IMR-90 (cell line): Measurements from ENCODE around the gene PRAC2. TPM values are rescaled to one million over a fixed set of nuclear protein-coding genes. Genes with fewer than 3 reads are reported as not detected.

Experiments used
- ATAC-seq: fragments of 200-7000 bp; cut with Tn5 transposase; 2 replicates; pipeline ENCODE4 v1.9.1; 2020; ENCODE audit warnings: low read depth, mild to moderate bottlenecking, moderate library complexity
- BruUV-seq: library from RNA; stranded (reverse); fragments of 400-500 nt; replicated peaks from 2 replicates; lab custom pipeline; 2021; lab: Mats Ljungman, UMichigan
- CTCF ChIA-PET: fragments of 300-600 bp; formaldehyde crosslinking; extraction: SDS; loops from one replicate; lab custom pipeline; 2021; ENCODE audit warnings: antibody characterized with exemption; lab: Yijun Ruan, JAX
- POLR2A ChIA-PET: fragments of 300-600 bp; sonication (Branson Sonifier 250); formaldehyde crosslinking; loops from one replicate; lab custom pipeline; 2022; ENCODE audit warnings: antibody characterized with exemption; ENCODE audit not compliant: unreplicated experiment; lab: Charles Lee
- DNase-seq: peaks from one replicate; pipeline ENCODE4 v3.0.0; 2013
- H2AFZ ChIP-seq: replicated peaks from 2 replicates; pipeline ENCODE3; 2013; ENCODE audit warnings: low read length, mild to moderate bottlenecking; ENCODE audit not compliant: poor library complexity
- H2AK5ac ChIP-seq: 2 replicates; pipeline ENCODE4 v1.6.1; 2013; ENCODE audit warnings: low read depth, low read length, inconsistent platforms
- H2AK9ac ChIP-seq: replicated peaks from 2 replicates; pipeline ENCODE3; 2013; ENCODE audit warnings: mild to moderate bottlenecking, low read depth, low read length, moderate library complexity; ENCODE audit not compliant: poor library complexity
- H2BK120ac ChIP-seq: 2 replicates; pipeline ENCODE4 v1.6.1; 2013; ENCODE audit warnings: low read depth, low read length, inconsistent platforms
- H2BK15ac ChIP-seq: 3 replicates; pipeline ENCODE4 v1.6.1; 2013; ENCODE audit warnings: low read depth, low read length, inconsistent platforms
- H2BK20ac ChIP-seq: 2 replicates; pipeline ENCODE4 v1.6.1; 2013; ENCODE audit warnings: low read depth, mild to moderate bottlenecking, inconsistent platforms, low read length, moderate library complexity
- H2BK5ac ChIP-seq: 2 replicates; pipeline ENCODE4 v1.6.1; 2013; ENCODE audit warnings: mild to moderate bottlenecking, low read depth, low read length, inconsistent platforms; ENCODE audit not compliant: poor library complexity, severe bottlenecking
- H3K14ac ChIP-seq: replicated peaks from 2 replicates; pipeline ENCODE4 v1.6.1; 2013; ENCODE audit warnings: low read depth, low read length, inconsistent platforms
- H3K18ac ChIP-seq: 2 replicates; pipeline ENCODE4 v1.6.1; 2013; ENCODE audit warnings: low read depth, low read length, control low read depth
- H3K23ac ChIP-seq: 2 replicates; pipeline ENCODE4 v1.6.1; 2013; ENCODE audit warnings: low read depth, low read length, inconsistent platforms
- H3K27ac ChIP-seq: 2 replicates; pipeline ENCODE4 v1.5.1; 2013; ENCODE audit warnings: mild to moderate bottlenecking, control low read depth, low read length; ENCODE audit not compliant: insufficient read depth
- H3K27me3 ChIP-seq: 2 replicates; pipeline ENCODE4 v1.6.1; 2013; ENCODE audit warnings: low read length; ENCODE audit not compliant: control insufficient read depth, insufficient read depth
- H3K36me3 ChIP-seq: 2 replicates; pipeline ENCODE4 v1.6.1; 2013; ENCODE audit warnings: low read length, mixed read lengths; ENCODE audit not compliant: control insufficient read depth, insufficient read depth
- H3K4ac ChIP-seq: 2 replicates; pipeline ENCODE4 v1.6.1; 2013; ENCODE audit warnings: low read depth, low read length, inconsistent platforms
- H3K4me1 ChIP-seq: 2 replicates; pipeline ENCODE4 v1.6.1; 2013; ENCODE audit warnings: low read length, mixed read lengths; ENCODE audit not compliant: control insufficient read depth, insufficient read depth
- H3K4me2 ChIP-seq: 2 replicates; pipeline ENCODE4 v1.6.1; 2013; ENCODE audit warnings: low read depth, mild to moderate bottlenecking, control low read depth, low read length, moderate library complexity
- H3K4me3 ChIP-seq: 2 replicates; pipeline ENCODE4 v1.5.1; 2013; ENCODE audit warnings: low read depth, mild to moderate bottlenecking, control low read depth, low read length, moderate library complexity; ENCODE audit not compliant: insufficient read depth
- H3K56ac ChIP-seq: 2 replicates; pipeline ENCODE4 v1.6.1; 2013; ENCODE audit warnings: low read length, inconsistent platforms; ENCODE audit not compliant: insufficient read depth; ENCODE audit errors: extremely low read depth
- H3K79me1 ChIP-seq, 2 experiments: 2 replicates each; pipeline ENCODE4 v1.6.1; 2013; ENCODE audit warnings: low read length in 2 of 2, inconsistent platforms in 1 of 2, low read depth in 1 of 2
- H3K9ac ChIP-seq: 2 replicates; pipeline ENCODE4 v1.6.1; 2013; ENCODE audit warnings: low read depth, low read length, control low read depth
- H3K9me1 ChIP-seq: 2 replicates; pipeline ENCODE4 v1.6.1; 2013; ENCODE audit warnings: low read length, inconsistent platforms; ENCODE audit not compliant: insufficient read depth
- H3K9me3 ChIP-seq: 2 replicates; pipeline ENCODE4 v1.6.1; 2013; ENCODE audit warnings: low read length; ENCODE audit not compliant: control insufficient read depth, insufficient read depth
- H4K20me1 ChIP-seq: 2 replicates; pipeline ENCODE4 v1.6.1; 2013; ENCODE audit warnings: low read length, inconsistent platforms; ENCODE audit not compliant: insufficient read depth
- H4K5ac ChIP-seq: 2 replicates; pipeline ENCODE4 v1.6.1; 2013; ENCODE audit warnings: mild to moderate bottlenecking, low read depth, low read length, control low read depth
- H4K8ac ChIP-seq, 2 experiments: 2 replicates each; pipeline ENCODE4 v1.6.1; 2013; ENCODE audit warnings: low read depth in 2 of 2, low read length in 2 of 2, control low read depth in 1 of 2, inconsistent platforms in 1 of 2
- H4K91ac ChIP-seq: 2 replicates; pipeline ENCODE4 v1.6.1; 2013; ENCODE audit warnings: low read depth, low read length, inconsistent platforms; ENCODE audit not compliant: insufficient read depth
- BHLHE40 ChIP-seq: fragments of 150-350 bp; IDR thresholded peaks from 2 replicates; pipeline ENCODE4 v1.6.1; 2016; ENCODE audit warnings: mild to moderate bottlenecking, low read depth, low read length
- CEBPB ChIP-seq: IDR thresholded peaks from 2 replicates; pipeline ENCODE4 v1.6.1; 2012; ENCODE audit warnings: low read depth, low read length, improper control_type of control experiment
- FOS ChIP-seq: fragments of 150-350 bp; IDR thresholded peaks from 2 replicates; pipeline ENCODE4 v1.6.1; 2016; ENCODE audit warnings: low read depth, low read length
- NFE2L2 ChIP-seq: fragments of 150-350 bp; IDR thresholded peaks from 2 replicates; pipeline ENCODE4 v1.6.1; 2016; ENCODE audit warnings: low read depth, mild to moderate bottlenecking, low read length
- POLR2A ChIP-seq: IDR thresholded peaks from 2 replicates; pipeline ENCODE4 v1.6.1; 2012; ENCODE audit warnings: mild to moderate bottlenecking, low read depth, low read length
- RFX5 ChIP-seq: IDR thresholded peaks from 2 replicates; pipeline ENCODE4 v1.8.0; 2012; ENCODE audit warnings: low read depth, mild to moderate bottlenecking, low read length, moderate library complexity
- SMC3 ChIP-seq: fragments of 150-350 bp; IDR thresholded peaks from 2 replicates; pipeline ENCODE4 v1.6.1; 2016; ENCODE audit warnings: low read depth, mild to moderate bottlenecking, antibody characterized with exemption, low read length, moderate library complexity
- WGBS, 2 experiments: methylation state at CpG; one replicate each; pipeline versions ENCODE4 v1.1.5 to v1.1.7; 2013; ENCODE audit warnings: missing lambda C conversion rate in 2 of 2; ENCODE audit not compliant: insufficient read length in 1 of 2; ENCODE audit errors: extremely low coverage in 2 of 2; 5-methylcytosine and 5-hydroxymethylcytosine counted together
- dilution Hi-C: fragments of 300-500 bp; cut with HindIII; formaldehyde crosslinking; loops from one replicate; pipeline ENCODE4 v1.14.3; 2018; ENCODE audit warnings: low sequenced_read_pairs; ENCODE audit not compliant: unreplicated experiment
- in situ Hi-C: fragments of 300-500 bp; cut with MboI; formaldehyde crosslinking; loops from 3 replicates; pipeline ENCODE4 v1.14.3; 2019; ENCODE audit warnings: low sequenced_read_pairs, inconsistent platforms, mixed read lengths
- intact Hi-C: fragments of 100-400 bp; cut with micrococcal nuclease; formaldehyde crosslinking; loops from 2 replicates; pipeline ENCODE4 v1.10.0; 2022
- polyA plus RNA-seq, 3 experiments: library from polyadenylated mRNA; depleted of rRNA; stranded (reverse); fragments of >200 nt; gene quantifications; 2 replicates each; pipeline ENCODE4 v1.2.3, GENCODE V29; 2012; ENCODE audit warnings: low replicate concordance in 1 of 3
- total RNA-seq: library from RNA; depleted of rRNA; stranded (reverse); fragments of >200 nt; gene quantifications from 2 replicates; pipeline ENCODE4 v1.2.3, GENCODE V29; 2012
- TF ChIP-seq, protein P1 (sequence below): conservative IDR thresholded peaks from 2 replicates; pipeline ENCODE4 v1.5.1; 2012; ENCODE audit warnings: mild to moderate bottlenecking, low read depth, low read length, improper control_type of control experiment

Gene PRAC2
- total and polyA plus RNA-seq, 2 of the 4 experiments (the other 2 are of a cell fraction): not detected

DNA sequence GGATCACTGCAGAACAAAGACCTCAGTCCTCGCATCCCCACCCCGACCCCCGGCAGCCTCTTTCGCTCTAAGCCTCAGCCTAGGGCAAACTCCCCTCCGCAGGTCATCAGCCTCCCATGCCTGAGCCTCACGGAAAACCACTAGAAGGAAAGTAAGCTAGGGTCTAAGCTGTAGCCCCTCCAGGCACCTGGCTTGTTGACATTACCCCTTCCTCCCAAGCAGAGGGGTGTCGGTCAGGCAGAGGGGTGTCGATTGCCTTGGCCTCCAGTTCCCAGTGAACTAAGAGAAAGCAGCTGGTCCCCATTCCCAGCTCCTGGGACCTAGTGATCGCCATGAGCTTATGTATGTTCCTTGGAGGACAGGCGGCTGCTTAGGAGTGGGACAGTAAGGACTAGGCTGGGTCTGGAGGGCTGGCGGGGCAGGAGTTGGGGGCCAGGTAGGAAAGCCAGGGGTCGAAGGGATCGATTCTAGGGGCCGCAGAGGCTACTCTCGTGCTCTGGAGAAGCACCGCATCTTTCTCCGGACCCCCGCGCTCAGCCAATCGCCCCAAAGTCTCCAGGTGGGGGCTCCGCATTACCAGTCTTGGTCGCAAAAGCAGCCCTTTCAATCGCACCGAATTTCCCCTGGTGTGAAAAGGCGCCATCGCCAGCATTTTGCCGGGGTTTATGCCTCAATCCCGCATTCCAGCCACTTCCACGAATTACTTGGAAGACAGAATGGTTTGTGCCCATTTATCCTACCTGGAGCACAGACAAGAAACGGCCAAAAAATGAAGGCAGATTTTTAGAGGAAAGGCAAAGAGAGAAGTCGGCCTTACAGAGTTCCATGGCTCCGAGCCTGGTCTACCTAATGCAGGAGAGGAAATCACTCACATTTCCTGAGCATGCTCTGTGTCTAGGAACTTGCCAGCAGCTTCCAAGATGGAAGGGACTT is 26.9 kb downstream of the PRAC2 start:
- Histone ChIP-seq H2BK120ac (no peak overlapping the region), H3K9ac (no peak overlapping the region), H2AFZ (no peak overlapping the region), H3K23ac (no peak overlapping the region; the same call in 1 of the 2 replicates), H3K56ac (no peak overlapping the region), H3K9me3 (peaks cover 13% of the 10 kb centered on the region), H3K79me1 (no peaks in the 10 kb centered on the region), H2BK20ac (no peak overlapping the region), H3K4ac (no peak overlapping the region), H2BK15ac (no peak overlapping the region), H4K91ac (no peak overlapping the region), H3K14ac (no peak overlapping the region), H3K9me1 (peaks cover 6% of the 10 kb centered on the region; the same call in 1 of the 2 replicates), H4K5ac (no peak overlapping the region), H2AK5ac (no peak overlapping the region), H3K4me2 (no peak overlapping the region), H3K36me3 (no peaks in the 10 kb centered on the region), H3K18ac (no peak overlapping the region), H2BK5ac (no peak overlapping the region), H4K20me1 (peaks cover 23% of the 10 kb centered on the region; the same call in 1 of the 2 replicates), H3K27me3 (peaks cover 95% of the 10 kb centered on the region), H3K4me1 (no peaks in the 10 kb centered on the region), H2AK9ac (no peak overlapping the region), H3K27ac (no peak overlapping the region), H4K8ac (no peak overlapping the region), H3K4me3 (no peak overlapping the region)
- BruUV-seq: no TSS peak
- CTCF ChIA-PET: no interaction called here
- in situ Hi-C loops (loop anchor here (25.0 kb wide), 1 partner anchor 363 kb away; no protein-coding TSS in a partner anchor), dilution Hi-C loops (no loop called here), intact Hi-C loops (no loop called here)
- POLR2A ChIA-PET: no interaction called here
- ATAC-seq: no peak
- 3% methylated on average over 7 of the region's 32 CpGs; no CpG with 5 or more reads in 1 of the 2 experiments for WGBS, 2 experiments
- DNase-seq: no peak
- no peak for TF ChIP-seq POLR2A
- TF ChIP-seq BHLHE40: no peak
- TF ChIP-seq, protein P1, sequence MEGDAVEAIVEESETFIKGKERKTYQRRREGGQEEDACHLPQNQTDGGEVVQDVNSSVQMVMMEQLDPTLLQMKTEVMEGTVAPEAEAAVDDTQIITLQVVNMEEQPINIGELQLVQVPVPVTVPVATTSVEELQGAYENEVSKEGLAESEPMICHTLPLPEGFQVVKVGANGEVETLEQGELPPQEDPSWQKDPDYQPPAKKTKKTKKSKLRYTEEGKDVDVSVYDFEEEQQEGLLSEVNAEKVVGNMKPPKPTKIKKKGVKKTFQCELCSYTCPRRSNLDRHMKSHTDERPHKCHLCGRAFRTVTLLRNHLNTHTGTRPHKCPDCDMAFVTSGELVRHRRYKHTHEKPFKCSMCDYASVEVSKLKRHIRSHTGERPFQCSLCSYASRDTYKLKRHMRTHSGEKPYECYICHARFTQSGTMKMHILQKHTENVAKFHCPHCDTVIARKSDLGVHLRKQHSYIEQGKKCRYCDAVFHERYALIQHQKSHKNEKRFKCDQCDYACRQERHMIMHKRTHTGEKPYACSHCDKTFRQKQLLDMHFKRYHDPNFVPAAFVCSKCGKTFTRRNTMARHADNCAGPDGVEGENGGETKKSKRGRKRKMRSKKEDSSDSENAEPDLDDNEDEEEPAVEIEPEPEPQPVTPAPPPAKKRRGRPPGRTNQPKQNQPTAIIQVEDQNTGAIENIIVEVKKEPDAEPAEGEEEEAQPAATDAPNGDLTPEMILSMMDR: no peak
- TF ChIP-seq NFE2L2: no peak
- TF ChIP-seq SMC3: no peak
- TF ChIP-seq CEBPB: no peak
- no peak for TF ChIP-seq RFX5
- TF ChIP-seq FOS: no peak
